ENCODE results near the gene RRP12. TPM values are rescaled to one million over a fixed set of nuclear protein-coding genes. Genes with fewer than 3 reads are reported as not detected.
"Not testable (repeated sequence)": the region's sequence is repeated elsewhere in the genome, so short reads cannot be mapped to it uniquely, and the experiment has no call there.

Gene RRP12
- total RNA-seq, 1 donor from 2014 or later, result 106 TPM

DNA sequence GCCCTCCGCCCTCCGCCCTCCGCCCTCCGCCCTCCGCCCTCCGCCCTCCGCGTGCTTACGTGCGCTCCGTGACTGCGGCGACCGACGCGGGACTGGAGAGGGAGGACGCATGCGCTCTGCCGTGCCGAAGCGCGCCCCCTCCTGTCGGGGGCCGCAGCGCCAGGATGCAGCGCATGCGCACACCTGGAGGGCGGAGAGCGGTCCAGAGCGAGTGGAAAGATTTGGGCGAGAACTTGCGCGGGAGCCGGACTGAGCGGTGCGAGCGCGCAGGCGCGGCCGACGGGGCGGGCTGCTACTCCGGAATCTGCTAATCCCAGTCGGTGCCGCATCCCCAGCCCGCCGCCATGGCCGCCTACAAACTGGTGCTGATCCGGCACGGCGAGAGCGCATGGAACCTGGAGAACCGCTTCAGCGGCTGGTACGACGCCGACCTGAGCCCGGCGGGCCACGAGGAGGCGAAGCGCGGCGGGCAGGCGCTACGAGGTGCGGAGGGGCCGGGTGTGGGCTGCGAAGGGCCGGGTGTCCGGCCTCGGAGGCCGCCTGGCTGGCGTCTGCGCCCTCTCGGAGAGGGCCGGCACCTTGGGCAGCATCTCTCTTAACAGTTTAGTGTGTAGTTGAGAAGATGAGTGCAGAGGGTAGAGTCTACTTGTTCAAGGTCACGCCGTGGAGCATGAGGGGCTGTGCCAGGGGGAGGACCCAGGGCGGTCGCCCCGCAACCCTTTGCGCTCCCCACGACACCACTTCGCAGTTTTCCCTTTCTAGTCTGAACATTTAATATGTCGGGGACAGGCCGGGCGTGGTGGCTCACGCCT is 25.0 kb upstream of the RRP12 start, which contains the start of gene PGAM1:
PGAM1 (plus strand) TSS at position 228 of the 812 bp plus-strand sequence; CDS start at position 345, 117 bp downstream.
- peaks cover 50% of the 10 kb centered on the region for H3K36me3 Mint-ChIP-seq (ENCODE audit: low read depth)
- peak; percentile 99 for DNase-seq
- H3K27ac Mint-ChIP-seq, result peak within 1 kb of the TSS; percentile 97
- no peaks in the 10 kb centered on the region for H3K9me3 Mint-ChIP-seq
- peaks cover 2% of the 10 kb centered on the region for H3K27me3 Mint-ChIP-seq
- H3K4me3 Mint-ChIP-seq, result peak within 1 kb of the TSS; percentile 94
- intact Hi-C loops (cut with micrococcal nuclease), result loop anchor here (5.0 to 10.0 kb wide), 3 partner anchors 216 to 591 kb away; partner anchors contain the start of genes LCOR, PI4K2A and ZFYVE27
- peaks cover 46% of the 10 kb centered on the region for H3K4me1 Mint-ChIP-seq

DNA sequence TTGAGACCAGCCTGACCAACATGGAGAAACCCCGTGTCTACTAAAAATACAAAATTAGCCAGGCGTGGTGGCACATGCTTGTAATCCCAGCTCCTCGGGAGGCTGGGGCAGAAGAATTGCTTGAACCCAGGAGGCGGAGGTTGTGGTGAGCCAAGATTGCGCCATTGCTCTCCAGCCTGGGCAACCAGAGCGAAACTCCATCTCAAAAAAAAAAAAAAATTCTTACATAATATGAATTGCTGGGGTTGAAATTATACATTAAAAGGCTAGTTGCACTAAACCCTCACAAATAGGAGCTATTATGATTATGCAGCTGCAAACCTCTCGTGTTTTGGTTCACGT is 22.6 kb upstream of the RRP12 start:
- Mint-ChIP-seq H3K4me1 (peaks cover 42% of the 10 kb centered on the region), H3K36me3 (ENCODE audit: low read depth) (peaks cover 32% of the 10 kb centered on the region), H3K4me3 (peak overlapping the region; percentile 75), H3K27ac (peak overlapping the region; percentile 97)
- intact Hi-C loops (cut with micrococcal nuclease), result loop anchor here (1.0 to 10.0 kb wide), 3 partner anchors 10 to 589 kb away; partner anchors contain the start of genes LCOR and ZFYVE27
- not testable (repeated sequence) for H3K9me3 Mint-ChIP-seq, H3K27me3 Mint-ChIP-seq, DNase-seq

DNA sequence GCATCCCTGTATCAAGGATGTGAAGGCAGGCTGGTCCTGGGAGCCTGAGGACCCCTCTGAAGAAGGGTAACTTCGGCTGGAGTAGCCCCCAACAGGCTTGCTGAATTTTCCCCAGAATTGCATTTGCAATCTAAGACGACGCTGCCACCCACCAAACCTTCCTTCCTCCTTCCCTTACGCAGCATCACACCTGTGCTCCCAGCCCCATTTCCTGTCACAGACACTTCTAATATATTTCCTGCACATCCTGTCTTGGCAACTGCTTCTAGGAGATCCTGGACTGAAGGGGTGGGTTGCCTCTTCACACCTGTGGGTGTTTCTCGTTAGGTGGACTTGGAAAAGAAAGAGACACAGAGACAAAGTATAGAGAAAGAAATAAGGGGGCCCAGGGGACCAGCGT is 15.4 kb upstream of the RRP12 start:
- Mint-ChIP-seq H3K27me3 (no peaks in the 10 kb centered on the region), H3K4me3 (peak overlapping the region; percentile 33), H3K4me1 (peaks cover 60% of the 10 kb centered on the region), H3K36me3 (ENCODE audit: low read depth) (peaks cover 4% of the 10 kb centered on the region), H3K9me3 (no peaks in the 10 kb centered on the region), H3K27ac (peak overlapping the region; percentile 79)
- intact Hi-C loops (cut with micrococcal nuclease), result no loop called here
- DNase-seq, result peak; percentile 65

DNA sequence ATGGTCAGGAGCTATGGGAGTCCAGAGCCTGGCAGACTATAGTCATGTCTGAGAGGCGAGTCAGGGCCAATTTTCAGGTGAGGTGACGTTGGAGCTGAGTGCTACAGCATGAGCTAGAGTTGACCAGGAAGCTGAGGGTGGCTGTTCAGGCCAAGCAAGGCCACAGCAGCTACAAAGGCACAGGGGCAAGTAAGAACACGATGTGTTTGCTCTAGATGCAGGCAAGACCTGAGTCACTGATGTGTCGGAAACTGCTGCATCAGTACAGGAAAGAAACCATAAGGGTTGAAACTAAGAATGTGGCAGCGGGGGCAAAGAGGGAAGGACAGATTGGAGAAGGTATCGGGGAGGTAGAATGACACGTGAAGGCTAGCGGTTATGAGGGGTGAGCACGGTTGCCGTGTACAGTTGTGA is 11.8 kb upstream of the RRP12 start:
- intact Hi-C loops (cut with micrococcal nuclease), result loop anchor here (1.0 kb wide), 1 partner anchor 10 kb away; no protein-coding TSS in a partner anchor
- no peaks in the 10 kb centered on the region for H3K27me3 Mint-ChIP-seq

DNA sequence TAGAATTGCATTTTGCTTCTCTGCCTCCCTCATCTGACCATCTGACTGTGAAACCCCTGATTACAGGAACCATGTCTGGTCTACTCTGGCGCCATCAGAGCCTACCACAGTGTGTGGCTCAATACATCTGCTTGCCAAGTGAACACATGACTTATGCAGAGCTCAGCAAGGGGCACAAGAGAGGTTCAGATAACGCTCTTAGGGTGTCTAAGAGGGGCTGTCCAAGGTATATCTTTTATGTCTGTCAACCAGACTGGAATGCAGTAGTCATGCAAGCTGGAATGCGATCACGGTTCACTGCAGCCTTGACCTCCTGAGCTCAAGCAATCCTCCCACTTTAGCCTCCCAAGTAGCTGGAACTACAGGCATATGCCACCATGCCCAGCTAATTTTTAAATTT is 10.3 kb upstream of the RRP12 start:
- Mint-ChIP-seq H3K4me1 (peaks cover 40% of the 10 kb centered on the region), H3K27me3 (no peaks in the 10 kb centered on the region), H3K9me3 (no peaks in the 10 kb centered on the region), H3K36me3 (ENCODE audit: low read depth) (peaks cover 1% of the 10 kb centered on the region), H3K27ac (no peak overlapping the region), H3K4me3 (no peak overlapping the region)
- intact Hi-C loops (cut with micrococcal nuclease), result no loop called here
- peak; percentile 55 for DNase-seq

More for the DNA sequence above, 11.8 kb upstream of the RRP12 start:
- Mint-ChIP-seq H3K4me1 (peaks cover 42% of the 10 kb centered on the region), H3K9me3 (no peaks in the 10 kb centered on the region), H3K4me3 (peak overlapping the region; percentile 49), H3K36me3 (ENCODE audit: low read depth) (peaks cover 1% of the 10 kb centered on the region), H3K27ac (peak overlapping the region; percentile 84)
- peak; percentile 83 for DNase-seq

DNA sequence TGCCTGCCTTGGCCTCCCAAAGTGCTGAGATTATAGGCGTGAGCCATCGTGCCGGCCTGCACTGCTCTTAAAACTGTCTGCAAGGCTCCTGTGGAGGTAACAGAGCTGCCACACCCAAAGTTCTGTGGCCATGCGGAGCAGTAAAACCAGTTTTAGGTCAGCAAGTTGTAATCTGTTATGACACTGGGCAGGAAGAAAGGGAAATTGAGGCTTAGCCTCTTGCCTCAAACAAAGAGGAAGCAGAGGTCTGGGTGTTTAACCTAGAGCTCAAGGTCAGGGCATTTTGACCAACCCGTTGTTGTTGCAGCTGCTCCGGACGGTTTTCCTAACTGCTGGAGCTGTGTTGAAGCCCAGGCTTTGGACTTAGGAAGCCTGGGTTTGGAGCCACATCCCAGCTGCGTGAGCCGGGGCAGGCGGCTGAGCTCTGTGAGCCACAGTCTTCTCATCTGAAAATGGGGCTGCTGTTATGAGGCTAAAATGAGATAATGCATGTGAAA is 7.4 kb upstream of the RRP12 start:
- H3K4me3 Mint-ChIP-seq, result no peak overlapping the region
- intact Hi-C loops (cut with micrococcal nuclease), result no loop called here
- no peaks in the 10 kb centered on the region for H3K27me3 Mint-ChIP-seq
- H3K36me3 Mint-ChIP-seq (ENCODE audit: low read depth), result no peaks in the 10 kb centered on the region
- peaks cover 22% of the 10 kb centered on the region for H3K4me1 Mint-ChIP-seq
- H3K27ac Mint-ChIP-seq, result no peak overlapping the region
- H3K9me3 Mint-ChIP-seq, result no peaks in the 10 kb centered on the region
- no peak for DNase-seq

DNA sequence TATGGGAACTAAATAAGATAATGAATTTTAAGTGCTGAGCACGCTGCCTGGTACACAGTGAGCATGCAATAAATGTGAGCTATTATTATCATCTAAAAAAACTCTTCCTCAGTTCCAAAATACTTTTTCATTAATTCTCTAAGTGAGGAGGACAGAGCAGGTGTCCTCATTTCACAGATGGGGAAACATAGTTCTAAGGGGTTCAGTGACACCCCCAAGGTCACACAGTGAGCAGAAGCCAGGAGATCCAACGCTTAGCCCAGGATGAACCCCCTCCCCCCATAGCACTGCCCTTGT is 6.8 kb upstream of the RRP12 start:
- H3K36me3 Mint-ChIP-seq (ENCODE audit: low read depth), result no peaks in the 10 kb centered on the region
- intact Hi-C loops (cut with micrococcal nuclease), result loop anchor here (1.0 to 2.0 kb wide), 3 partner anchors 20 to 145 kb away; partner anchors contain the start of genes EXOSC1 and ZDHHC16
- H3K4me1 Mint-ChIP-seq, result peaks cover 18% of the 10 kb centered on the region
- H3K27me3 Mint-ChIP-seq, result no peaks in the 10 kb centered on the region
- peak overlapping the region; percentile 63 for H3K27ac Mint-ChIP-seq
- no peak overlapping the region for H3K4me3 Mint-ChIP-seq
- DNase-seq, result no peak
- H3K9me3 Mint-ChIP-seq, result no peaks in the 10 kb centered on the region

DNA sequence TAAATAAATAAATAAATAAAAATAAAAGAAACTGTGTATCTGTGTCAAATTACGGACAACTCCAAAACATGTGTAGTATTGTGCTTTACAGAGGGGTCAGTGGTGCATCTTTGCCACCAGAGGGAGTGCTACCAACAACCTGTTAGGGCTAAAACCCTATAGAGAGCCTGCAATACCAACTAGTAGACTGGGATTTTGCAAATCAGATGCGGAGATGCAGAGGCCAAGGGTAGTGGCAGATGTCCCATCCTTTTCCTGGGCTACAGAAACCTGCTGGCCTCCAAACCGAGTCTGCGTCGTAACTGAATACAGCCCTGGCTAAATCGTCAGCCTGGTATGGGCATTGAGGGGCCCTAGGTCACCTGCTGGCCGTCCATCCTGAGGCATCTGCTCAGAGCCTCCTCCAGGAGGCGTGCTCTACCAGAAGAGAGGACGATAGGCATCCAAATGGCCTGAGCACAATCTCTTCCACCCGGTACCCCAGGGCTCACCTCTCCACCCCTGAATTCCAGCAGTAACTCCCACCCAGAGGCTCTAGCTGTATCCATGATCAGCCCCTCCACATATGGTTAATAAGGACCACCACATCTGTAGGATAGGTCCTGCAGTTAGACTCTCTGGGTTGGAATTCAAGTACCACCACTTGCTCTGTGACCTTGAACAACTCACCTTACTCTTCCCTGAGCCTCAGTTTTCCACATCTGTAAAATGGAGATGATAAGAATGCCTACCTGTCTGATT is 6.2 kb upstream of the RRP12 start:
- intact Hi-C loops (cut with micrococcal nuclease), result loop anchor here (1.0 to 2.0 kb wide), 3 partner anchors 21 to 145 kb away; partner anchors contain the start of genes EXOSC1 and ZDHHC16
- Mint-ChIP-seq H3K4me1 (peaks cover 13% of the 10 kb centered on the region), H3K4me3 (peak overlapping the region; percentile 73), H3K27me3 (no peaks in the 10 kb centered on the region), H3K27ac (peak overlapping the region; percentile 63), H3K9me3 (no peaks in the 10 kb centered on the region), H3K36me3 (ENCODE audit: low read depth) (no peaks in the 10 kb centered on the region)
- peak; percentile 90 for DNase-seq

DNA sequence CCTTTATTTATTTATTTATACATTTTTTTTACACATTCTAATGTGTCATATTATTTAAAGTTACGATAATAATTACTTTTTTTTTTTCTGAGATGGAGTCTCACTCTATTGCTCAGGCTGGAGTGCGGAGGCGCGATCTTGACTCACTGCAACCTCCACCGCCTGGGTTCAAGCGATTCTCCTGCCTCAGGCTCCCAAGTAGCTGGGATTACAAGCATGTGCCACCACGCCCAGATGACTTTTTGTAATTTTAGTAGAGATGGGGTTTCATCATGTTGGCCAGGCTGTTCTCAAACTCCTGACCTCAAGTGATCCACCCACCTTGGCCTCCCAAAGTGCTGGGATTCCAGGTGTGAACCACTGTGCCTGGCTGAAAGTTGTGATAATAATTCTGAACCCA is 5.3 kb upstream of the RRP12 start:
- peaks cover 14% of the 10 kb centered on the region for H3K4me1 Mint-ChIP-seq
- not testable (repeated sequence) for H3K36me3 Mint-ChIP-seq (ENCODE audit: low read depth); H3K4me3 Mint-ChIP-seq; H3K27me3 Mint-ChIP-seq; H3K9me3 Mint-ChIP-seq; DNase-seq; H3K27ac Mint-ChIP-seq
- intact Hi-C loops (cut with micrococcal nuclease), result loop anchor here (2.0 kb wide), 1 partner anchor 146 kb away; no protein-coding TSS in a partner anchor

DNA sequence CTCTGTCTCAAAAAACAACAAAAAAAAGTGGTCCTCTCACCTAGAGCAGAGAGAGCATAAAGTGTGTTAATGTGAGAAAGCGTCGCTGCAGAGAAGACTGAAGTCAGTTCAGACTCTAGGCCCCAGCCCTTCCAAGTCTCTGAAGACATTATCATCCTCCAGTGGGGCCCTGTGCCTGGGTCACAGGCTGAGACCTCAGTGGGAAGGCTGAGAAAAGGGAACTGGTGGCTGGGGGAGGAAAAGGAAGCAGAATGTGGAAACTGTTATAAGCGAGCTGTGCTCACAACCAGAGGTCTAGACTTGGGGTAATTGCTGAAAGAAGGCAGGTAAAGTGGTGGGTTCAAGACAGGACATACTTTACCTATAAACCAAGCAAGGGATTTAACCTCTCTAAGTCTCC is 4.9 kb upstream of the RRP12 start:
- Mint-ChIP-seq H3K27me3 (no peaks in the 10 kb centered on the region), H3K9me3 (no peaks in the 10 kb centered on the region), H3K36me3 (ENCODE audit: low read depth) (no peaks in the 10 kb centered on the region), H3K4me1 (peaks cover 17% of the 10 kb centered on the region), H3K4me3 (no peak overlapping the region), H3K27ac (no peak overlapping the region)
- intact Hi-C loops (cut with micrococcal nuclease), result loop anchor here (2.0 kb wide), 1 partner anchor 147 kb away; no protein-coding TSS in a partner anchor
- no peak for DNase-seq

DNA sequence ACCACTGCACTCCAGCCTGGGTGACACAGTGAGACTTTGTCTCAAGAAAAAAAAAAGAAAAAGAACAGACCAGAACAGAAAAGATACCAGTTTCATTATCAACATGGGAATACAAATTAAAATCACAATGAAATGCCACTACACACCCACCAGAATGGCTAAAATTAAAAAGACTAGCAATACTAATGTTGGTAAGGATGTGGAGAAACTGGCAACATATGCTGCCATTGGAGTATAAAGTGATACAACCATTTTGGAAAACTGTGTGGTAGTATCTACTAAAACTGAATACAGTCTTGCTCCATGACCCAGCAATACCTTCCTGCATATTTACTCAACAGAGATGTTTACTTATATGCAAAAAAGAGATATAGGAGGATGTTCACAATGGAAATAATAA is 2.9 kb upstream of the RRP12 start:
- DNase-seq, result no peak
- intact Hi-C loops (cut with micrococcal nuclease), result loop anchor here (5.0 kb wide), 1 partner anchor 112 kb away; the partner anchor contains the start of gene ARHGAP19
- H3K27ac Mint-ChIP-seq, result no peak overlapping the region
- H3K27me3 Mint-ChIP-seq, result no peaks in the 10 kb centered on the region
- peaks cover 24% of the 10 kb centered on the region for H3K4me1 Mint-ChIP-seq
- H3K36me3 Mint-ChIP-seq (ENCODE audit: low read depth), result peaks cover 5% of the 10 kb centered on the region
- no peaks in the 10 kb centered on the region for H3K9me3 Mint-ChIP-seq
- no peak overlapping the region for H3K4me3 Mint-ChIP-seq

DNA sequence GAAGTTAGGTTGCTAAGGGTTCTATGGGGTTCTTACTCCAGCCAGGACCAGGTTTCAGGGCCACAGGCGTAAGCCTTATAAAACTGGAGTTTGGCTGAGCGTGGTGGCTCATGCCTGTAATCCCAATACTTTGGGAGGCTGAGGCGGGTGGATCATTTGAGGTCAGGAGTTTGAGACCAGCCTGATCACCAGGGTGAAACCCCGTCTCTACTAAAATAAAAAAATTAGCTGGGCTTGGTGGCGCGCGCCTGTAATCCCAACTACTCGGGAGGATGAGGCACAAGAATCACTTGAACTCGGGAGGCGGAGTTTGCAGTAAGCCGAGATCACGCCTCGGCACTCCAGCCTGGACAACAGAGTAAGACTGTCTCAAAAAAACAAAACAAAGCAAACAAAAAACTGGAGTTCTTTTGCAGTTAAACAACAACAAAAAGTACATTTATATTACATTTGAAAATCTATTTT is 347 bp upstream of the RRP12 start:
- intact Hi-C loops (cut with micrococcal nuclease), result loop anchor here (1.0 to 5.0 kb wide), 5 partner anchors 27 to 109 kb away; partner anchors contain the start of genes ARHGAP19, EXOSC1 and ZDHHC16
- Mint-ChIP-seq H3K36me3 (ENCODE audit: low read depth) (peaks cover 11% of the 10 kb centered on the region), H3K27me3 (no peaks in the 10 kb centered on the region), H3K9me3 (no peaks in the 10 kb centered on the region), H3K27ac (peak overlapping the region; percentile 94), H3K4me1 (peaks cover 15% of the 10 kb centered on the region), H3K4me3 (peak overlapping the region; percentile 97)
- DNase-seq, result no peak

DNA sequence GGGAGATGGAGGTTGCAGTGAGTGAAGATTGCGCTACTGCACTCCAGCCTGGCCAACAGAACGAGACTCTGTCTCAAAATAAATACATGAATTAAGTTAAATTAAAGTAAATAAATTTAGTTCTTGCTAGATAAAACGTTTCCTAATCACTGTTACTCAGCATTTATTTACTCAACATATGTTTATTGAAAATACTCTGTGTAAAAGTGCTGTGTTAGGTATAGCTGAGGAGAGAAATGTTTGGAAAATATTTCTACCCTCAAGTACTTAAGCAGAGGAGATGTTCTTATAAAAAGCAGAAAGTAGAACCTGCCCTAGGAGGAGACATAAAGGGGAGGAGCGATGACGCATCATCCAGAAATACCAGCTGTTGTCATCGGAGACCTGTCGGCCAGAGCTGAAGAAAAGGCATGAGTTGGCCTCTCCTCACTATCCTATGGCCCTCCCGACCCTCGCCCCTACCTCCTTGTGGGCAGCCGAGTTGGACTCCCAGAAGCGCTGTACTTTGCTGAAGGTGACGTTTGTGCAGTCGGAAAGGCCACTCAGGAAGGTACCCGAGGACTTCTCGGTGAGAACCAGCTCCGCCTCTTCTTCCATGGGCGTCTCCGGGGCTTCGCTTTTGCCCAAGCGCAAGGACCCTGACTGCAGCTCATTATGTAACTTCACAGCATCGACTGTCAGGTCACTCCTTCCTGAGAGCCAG is 1.1 kb downstream of the RRP12 start:
- intact Hi-C loops (cut with micrococcal nuclease), result loop anchor here (5.0 kb wide), 1 partner anchor 108 kb away; the partner anchor contains the start of gene ARHGAP19
- H3K27ac Mint-ChIP-seq, result peak overlapping the region; percentile 94
- peak overlapping the region; percentile 97 for H3K4me3 Mint-ChIP-seq
- H3K4me1 Mint-ChIP-seq, result peaks cover 15% of the 10 kb centered on the region
- peak; percentile 75 for DNase-seq
- no peaks in the 10 kb centered on the region for H3K9me3 Mint-ChIP-seq
- H3K36me3 Mint-ChIP-seq (ENCODE audit: low read depth), result peaks cover 19% of the 10 kb centered on the region
- H3K27me3 Mint-ChIP-seq, result no peaks in the 10 kb centered on the region

Measured in activated CD4-positive, alpha-beta T cell treated with anti-CD3 and anti-CD28 coated beads, Interleukin-2, amount 10 ng/mL, durations not matched to agents 24 days and 14 days (primary cell).